Esophagus muscularis mucosa (tissue), 4 donors: ENCODE measurements around the gene PTRH1. TPM values are rescaled to one million over a fixed set of nuclear protein-coding genes. Genes with fewer than 3 reads are reported as not detected.

Experiments
- DNase-seq: peaks from one replicate; pipeline ENCODE4 v3.0.0-alpha.2; 2017; ENCODE audit errors: extremely low spot score
- H3K27ac ChIP-seq, 4 donors: fragments of 200-600 bp; sonication (generic); replicated peaks in 1 of 4; 1 replicate in 3 of 4; 2 replicates in 1 of 4; pipeline ENCODE4 v1.5.1; 2016 to 2019; ENCODE audit warnings: mild to moderate bottlenecking in 1 of 4
- H3K27me3 ChIP-seq, 4 donors: fragments of 200-600 bp; sonication (generic); one replicate each; pipeline versions ENCODE4 v1.5.1 to v1.6.0; 2016 to 2019
- H3K36me3 ChIP-seq, 4 donors: fragments of 200-600 bp; sonication (generic); one replicate each; pipeline ENCODE4 v1.5.1; 2016 to 2019
- H3K4me1 ChIP-seq, 4 donors: fragments of 200-600 bp; sonication (generic); one replicate each; pipeline ENCODE4 v1.5.1; 2016 to 2019
- H3K4me3 ChIP-seq, 4 donors: fragments of 200-600 bp; sonication (generic); 1 replicate in 2 of 4; 2 replicates in 2 of 4; pipeline ENCODE4 v1.5.1; 2016 to 2019; ENCODE audit warnings: mild to moderate bottlenecking in 4 of 4, moderate library complexity in 1 of 4
- H3K9me3 ChIP-seq, 4 donors: fragments of 200-600 bp; sonication (generic); 1 replicate in 3 of 4; 2 replicates in 1 of 4; pipeline ENCODE4 v1.5.1; 2016 to 2019
- EP300 ChIP-seq: sonication (generic); formaldehyde crosslinking; IDR thresholded peaks from one replicate; pipeline ENCODE4 v1.6.1; 2017; ENCODE audit warnings: antibody characterized with exemption
- POLR2A ChIP-seq: fragments of 450-650 bp; IDR thresholded peaks from one replicate; pipeline ENCODE4 v1.6.1; 2017; ENCODE audit warnings: antibody characterized with exemption, moderate library complexity, mild to moderate bottlenecking, low read depth
- POLR2AphosphoS5 ChIP-seq, 2 donors: sonication (generic); formaldehyde crosslinking; IDR thresholded peaks; one replicate each; pipeline ENCODE4 v1.6.1; 2017; ENCODE audit warnings: antibody characterized with exemption in 2 of 2
- WGBS: methylation state at CpG from one replicate; pipeline ENCODE4 v1.1.5; 2018; 5-methylcytosine and 5-hydroxymethylcytosine counted together
- intact Hi-C: fragments of 100-400 bp; cut with DNase I; formaldehyde crosslinking; loops from one replicate; pipeline ENCODE4 v1.15.1; 2023
- total RNA-seq, 4 donors: library from RNA; depleted of rRNA; stranded (reverse); fragments of >200 nt; gene quantifications; one replicate each; pipeline versions ENCODE4 v1.1.0 to v1.2.1, GENCODE V29; 2016
- TF ChIP-seq, protein P1 (sequence below), 3 experiments: fragments of 200-600 bp in 2 of 3; fragments of 450-650 bp in 1 of 3; sonication (generic) in 2 of 3; IDR thresholded peaks; one replicate each; pipeline ENCODE4 v1.5.1; 2017 to 2019; ENCODE audit warnings: antibody characterized with exemption in 3 of 3, mild to moderate bottlenecking in 2 of 3, moderate library complexity in 1 of 3

Gene PTRH1
- total RNA-seq, 4 donors from 2014 or later, result 16.8 to 23.5 (median 20.5) TPM

DNA sequence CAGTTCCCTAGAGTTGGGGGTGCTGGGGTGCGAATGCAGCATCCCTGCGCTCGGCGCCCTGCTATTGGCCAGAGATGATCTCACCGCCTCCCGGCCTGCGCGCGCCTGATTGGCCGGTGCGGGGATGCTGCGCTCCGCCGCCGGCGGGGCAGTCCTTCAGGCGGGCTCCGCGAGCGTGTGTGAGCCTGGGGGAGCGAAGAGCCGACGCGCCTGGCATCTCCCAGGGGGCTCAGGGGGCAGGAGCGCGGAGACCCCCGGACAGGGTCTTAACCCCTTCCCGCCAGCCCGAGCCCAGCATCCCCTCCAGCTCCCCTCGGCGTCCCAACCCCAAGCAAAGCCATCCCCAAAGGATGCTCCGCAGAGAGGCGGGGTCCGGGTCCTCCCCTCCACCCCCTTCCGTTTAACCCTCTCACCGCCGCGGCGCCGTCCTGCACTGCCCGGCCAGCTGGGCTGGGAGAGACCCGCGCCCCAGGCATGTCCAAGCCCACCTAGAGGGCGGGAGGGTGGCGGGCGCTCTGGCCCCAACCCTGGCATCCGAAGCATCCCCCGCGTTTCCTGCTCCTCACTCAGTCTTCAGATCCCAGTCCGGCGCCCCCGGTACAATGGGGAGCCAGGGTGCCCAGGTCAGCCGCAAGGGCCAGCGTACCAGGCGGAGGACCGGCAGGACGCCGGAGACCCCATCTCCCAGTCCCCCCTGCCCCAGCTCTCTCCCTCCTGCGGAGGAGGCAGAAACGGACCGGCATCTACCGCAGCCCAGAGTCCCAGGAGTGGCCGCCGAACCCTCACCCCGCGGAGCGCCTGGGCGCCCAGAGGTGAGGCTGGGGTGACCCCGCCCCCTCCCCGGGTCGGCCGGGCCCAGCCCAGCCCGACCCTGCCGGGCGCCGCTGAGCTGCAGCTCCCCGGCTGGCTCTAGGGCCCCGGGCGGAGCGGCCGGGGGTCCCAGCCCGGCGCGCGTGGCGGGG lies 38.9 kb upstream of the PTRH1 start:
- peaks cover 0 to 77% (median 21%) of the 10 kb centered on the region in 4 donors for H3K27me3 ChIP-seq
- H3K36me3 ChIP-seq, result peaks cover 0 to 36% (median 9%) of the 10 kb centered on the region in 4 donors
- H3K4me3 ChIP-seq, result peak overlapping the region in 3 of 4 donors; percentile 15 to 34 (median 16)

DNA sequence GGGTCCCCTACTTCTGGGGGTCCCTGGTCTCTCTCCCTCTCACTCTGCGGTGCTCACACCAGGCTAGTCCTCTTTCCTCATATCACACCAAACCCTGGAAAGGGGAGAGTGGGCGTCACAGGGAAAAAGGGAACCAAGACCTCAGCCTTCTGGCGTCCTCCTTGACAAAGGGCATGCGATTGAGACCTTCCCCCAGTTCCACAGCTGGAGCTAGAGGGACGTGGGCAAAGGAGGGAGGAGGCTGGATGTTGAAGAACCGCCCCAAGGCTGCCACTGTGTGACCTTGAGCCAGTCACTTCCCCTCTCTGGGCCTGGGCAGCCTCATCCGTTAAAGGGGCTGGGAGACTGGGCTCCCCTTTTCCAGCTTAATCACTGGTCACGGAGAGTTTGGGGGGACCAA lies 38.2 kb upstream of the PTRH1 start:
- Histone ChIP-seq H3K4me3 (no peak overlapping the region), H3K9me3 (no peaks in the 10 kb centered on the region), H3K4me1 (peaks cover 17 to 18% (median 17%) of the 10 kb centered on the region in 4 donors), H3K27ac (no peak overlapping the region), H3K36me3 (peaks cover 0 to 39% (median 16%) of the 10 kb centered on the region in 4 donors), H3K27me3 (peaks cover 0 to 76% (median 21%) of the 10 kb centered on the region in 4 donors)
- TF ChIP-seq, protein P1, sequence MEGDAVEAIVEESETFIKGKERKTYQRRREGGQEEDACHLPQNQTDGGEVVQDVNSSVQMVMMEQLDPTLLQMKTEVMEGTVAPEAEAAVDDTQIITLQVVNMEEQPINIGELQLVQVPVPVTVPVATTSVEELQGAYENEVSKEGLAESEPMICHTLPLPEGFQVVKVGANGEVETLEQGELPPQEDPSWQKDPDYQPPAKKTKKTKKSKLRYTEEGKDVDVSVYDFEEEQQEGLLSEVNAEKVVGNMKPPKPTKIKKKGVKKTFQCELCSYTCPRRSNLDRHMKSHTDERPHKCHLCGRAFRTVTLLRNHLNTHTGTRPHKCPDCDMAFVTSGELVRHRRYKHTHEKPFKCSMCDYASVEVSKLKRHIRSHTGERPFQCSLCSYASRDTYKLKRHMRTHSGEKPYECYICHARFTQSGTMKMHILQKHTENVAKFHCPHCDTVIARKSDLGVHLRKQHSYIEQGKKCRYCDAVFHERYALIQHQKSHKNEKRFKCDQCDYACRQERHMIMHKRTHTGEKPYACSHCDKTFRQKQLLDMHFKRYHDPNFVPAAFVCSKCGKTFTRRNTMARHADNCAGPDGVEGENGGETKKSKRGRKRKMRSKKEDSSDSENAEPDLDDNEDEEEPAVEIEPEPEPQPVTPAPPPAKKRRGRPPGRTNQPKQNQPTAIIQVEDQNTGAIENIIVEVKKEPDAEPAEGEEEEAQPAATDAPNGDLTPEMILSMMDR (IDR thresholded peaks at IDR 0.05), result no peak
- no peak for TF ChIP-seq POLR2AphosphoS5 (IDR thresholded peaks at IDR 0.05)
- TF ChIP-seq POLR2A, result no peak
- TF ChIP-seq EP300, result no peak
- WGBS, result 62% methylated on average over 8 of the region's 8 CpGs
- intact Hi-C loops, result no loop called here
- DNase-seq, result no peak

More for the DNA sequence above, 38.9 kb upstream of the PTRH1 start:
- WGBS, result 37% methylated on average over 43 of the region's 86 CpGs
- Histone ChIP-seq H3K27ac (peak overlapping the region in 3 of 4 donors; percentile 6 to 43 (median 14)), H3K4me1 (peaks cover 17 to 20% (median 17%) of the 10 kb centered on the region in 4 donors), H3K9me3 (no peaks in the 10 kb centered on the region)
- TF ChIP-seq, protein P1 (IDR thresholded peaks at IDR 0.05), result no peak
- no peak for TF ChIP-seq POLR2AphosphoS5 (IDR thresholded peaks at IDR 0.05)
- no peak for TF ChIP-seq EP300
- TF ChIP-seq POLR2A, result no peak
- no peak for DNase-seq
- intact Hi-C loops, result no loop called here

DNA sequence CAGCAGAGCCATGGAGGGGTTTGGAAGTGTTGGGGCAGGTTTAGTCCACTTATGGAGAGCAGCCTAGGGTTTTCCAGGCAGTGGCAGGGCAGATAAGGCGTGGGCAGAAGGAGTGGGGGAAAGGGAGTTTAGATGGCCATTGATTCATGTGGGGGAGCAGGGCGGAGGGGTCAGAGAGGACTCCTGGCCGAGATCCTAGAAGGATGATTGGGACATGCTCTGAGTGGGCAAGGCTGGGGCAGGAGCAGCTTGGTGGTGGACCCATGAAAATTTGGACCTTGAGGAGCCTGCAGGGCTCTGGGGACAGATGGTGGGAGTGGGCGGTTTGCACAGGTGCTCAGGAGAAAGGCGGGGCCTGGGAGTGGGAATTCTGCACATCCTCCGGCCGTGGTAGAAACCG lies 37.7 kb upstream of the PTRH1 start:
- H3K27me3 ChIP-seq, result peaks cover 0 to 78% (median 21%) of the 10 kb centered on the region in 4 donors
- H3K36me3 ChIP-seq, result peaks cover 0 to 40% (median 21%) of the 10 kb centered on the region in 4 donors
- intact Hi-C loops, result no loop called here
- H3K4me1 ChIP-seq, result peaks cover 17 to 18% (median 17%) of the 10 kb centered on the region in 4 donors
- no peak overlapping the region for H3K27ac ChIP-seq
- no peak for DNase-seq
- H3K9me3 ChIP-seq, result no peaks in the 10 kb centered on the region
- TF ChIP-seq POLR2AphosphoS5 (IDR thresholded peaks at IDR 0.05) (no peak), EP300 (no peak), POLR2A (no peak)
- TF ChIP-seq, protein P1 (IDR thresholded peaks at IDR 0.05), result no peak
- 79% methylated on average over 7 of the region's 8 CpGs for WGBS
- H3K4me3 ChIP-seq, result no peak overlapping the region

DNA sequence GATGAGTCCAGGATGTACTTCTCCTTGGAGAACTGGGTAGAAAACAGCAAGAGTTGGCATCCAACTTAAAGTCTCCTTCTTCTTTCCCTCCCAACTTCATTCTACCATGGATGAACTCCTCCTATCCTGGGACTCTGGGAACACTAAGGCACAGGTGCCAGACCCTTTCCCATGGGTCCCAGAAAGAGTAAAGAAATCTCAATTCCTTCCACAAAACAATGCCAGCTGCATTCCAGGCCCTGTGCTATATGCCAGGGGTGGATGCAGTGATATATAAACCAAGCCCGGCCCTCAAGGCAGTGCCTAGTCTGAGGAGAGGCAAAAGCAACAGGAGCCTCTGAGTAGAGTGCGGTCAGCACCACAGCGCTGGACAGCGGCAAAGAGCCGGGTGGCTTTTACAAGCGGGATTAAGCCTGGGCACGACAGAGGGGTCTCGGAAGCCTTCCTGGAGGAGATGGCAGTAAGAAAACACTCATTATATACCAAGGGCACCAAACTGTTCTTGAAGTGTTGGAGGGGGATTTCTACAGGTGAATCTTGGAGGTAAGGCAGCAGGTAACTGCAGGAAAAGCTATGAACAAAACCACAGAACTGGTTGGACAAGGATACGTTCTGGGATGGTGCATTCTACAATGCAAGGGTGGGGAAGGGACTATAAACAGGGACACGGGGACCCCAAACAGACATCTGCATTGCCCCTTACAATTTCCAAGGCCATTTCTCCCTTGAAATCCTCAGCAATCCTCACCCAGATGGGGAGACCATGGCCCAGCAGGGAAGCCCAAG lies 36.0 kb upstream of the PTRH1 start:
- WGBS, result 32% methylated on average over 10 of the region's 10 CpGs
- no peaks in the 10 kb centered on the region for H3K9me3 ChIP-seq
- TF ChIP-seq EP300 (no peak), POLR2AphosphoS5 (IDR thresholded peaks at IDR 0.05) (no peak), POLR2A (no peak)
- TF ChIP-seq, protein P1 (IDR thresholded peaks at IDR 0.05), result no peak
- peaks cover 0 to 57% (median 27%) of the 10 kb centered on the region in 4 donors for H3K36me3 ChIP-seq
- no peak for DNase-seq
- H3K27me3 ChIP-seq, result peaks cover 0 to 76% (median 21%) of the 10 kb centered on the region in 4 donors
- peaks cover 14 to 18% (median 17%) of the 10 kb centered on the region in 4 donors for H3K4me1 ChIP-seq
- H3K27ac ChIP-seq, result no peak overlapping the region
- H3K4me3 ChIP-seq, result no peak overlapping the region
- intact Hi-C loops, result no loop called here
